Mesenchymal stem cell (in vitro differentiated cells and primary cell): ENCODE results near the gene CCDC40.
A peak's percentile ranks its signal among the peaks of the same experiment; 100 is the strongest.

Experiments
- DNase-seq: peaks from one replicate; pipeline ENCODE4 v3.0.0-alpha.2; 2013
- H2AFZ ChIP-seq: one replicate; pipeline ENCODE4 v1.6.1; 2013; ENCODE audit warnings: low read depth, mild to moderate bottlenecking, control low read depth, inconsistent platforms, low read length, moderate library complexity
- H2AK5ac ChIP-seq: 2 replicates; pipeline ENCODE4 v1.6.1; 2013; ENCODE audit warnings: low read length, moderate library complexity, mild to moderate bottlenecking, inconsistent platforms; ENCODE audit not compliant: severe bottlenecking
- H2BK120ac ChIP-seq: one replicate; pipeline ENCODE4 v1.6.1; 2013; ENCODE audit warnings: low read depth, mild to moderate bottlenecking, inconsistent platforms, low read length, moderate library complexity
- H2BK12ac ChIP-seq, 2 experiments: one replicate each; pipeline ENCODE4 v1.6.1; 2013; ENCODE audit warnings: inconsistent platforms in 2 of 2, low read length in 2 of 2, mild to moderate bottlenecking in 2 of 2, moderate library complexity in 2 of 2, control low read depth in 1 of 2
- H2BK15ac ChIP-seq: one replicate; pipeline ENCODE4 v1.6.1; 2013; ENCODE audit warnings: mild to moderate bottlenecking, low read depth, inconsistent platforms; ENCODE audit not compliant: poor library complexity, severe bottlenecking
- H2BK5ac ChIP-seq: 2 replicates; pipeline ENCODE4 v1.6.1; 2013; ENCODE audit warnings: low read depth, mild to moderate bottlenecking, low read length, control low read depth, inconsistent platforms; ENCODE audit not compliant: poor library complexity, severe bottlenecking
- H3K14ac ChIP-seq, 2 experiments: one replicate each; pipeline ENCODE4 v1.6.1; 2013; ENCODE audit warnings: inconsistent platforms in 2 of 2, low read length in 2 of 2, control low read depth in 1 of 2, mild to moderate bottlenecking in 1 of 2, moderate library complexity in 1 of 2
- H3K18ac ChIP-seq, 2 experiments: one replicate each; pipeline ENCODE4 v1.6.1; 2013; ENCODE audit warnings: inconsistent platforms in 2 of 2, low read length in 2 of 2, control low read depth in 1 of 2, low read depth in 1 of 2, mild to moderate bottlenecking in 1 of 2
- H3K23ac ChIP-seq, 2 experiments: one replicate each; pipeline ENCODE4 v1.6.1; 2013; ENCODE audit warnings: inconsistent platforms in 2 of 2, low read length in 2 of 2, mild to moderate bottlenecking in 2 of 2, moderate library complexity in 2 of 2, control low read depth in 1 of 2
- H3K27ac ChIP-seq: 2 replicates; pipeline ENCODE4 v1.5.1; 2013; ENCODE audit warnings: mild to moderate bottlenecking, moderate library complexity, low read length, control low read depth, inconsistent platforms; ENCODE audit not compliant: poor library complexity, severe bottlenecking
- H3K27me3 ChIP-seq, 2 experiments: 2 replicates each; pipeline versions ENCODE4 v1.6.1 to v1.7.0; 2013; ENCODE audit warnings: low read length in 2 of 2, mild to moderate bottlenecking in 2 of 2, moderate library complexity in 2 of 2, control low read depth in 1 of 2, inconsistent platforms in 1 of 2; ENCODE audit not compliant: control insufficient read depth in 1 of 2, insufficient read depth in 1 of 2
- H3K36me3 ChIP-seq, 2 experiments: 2 replicates each; pipeline versions ENCODE4 v1.6.1 to v1.7.0; 2013; ENCODE audit warnings: low read length in 2 of 2, control low read depth in 1 of 2, inconsistent platforms in 1 of 2, low read depth in 1 of 2, mild to moderate bottlenecking in 1 of 2; ENCODE audit not compliant: insufficient read depth in 2 of 2, control insufficient read depth in 1 of 2
- H3K4ac ChIP-seq, 2 experiments: one replicate each; pipeline ENCODE4 v1.6.1; 2013; ENCODE audit warnings: inconsistent platforms in 2 of 2, low read length in 2 of 2, mild to moderate bottlenecking in 2 of 2, moderate library complexity in 2 of 2, control low read depth in 1 of 2, low read depth in 1 of 2
- H3K4me1 ChIP-seq: 2 replicates; pipeline ENCODE4 v1.6.1; 2013; ENCODE audit warnings: low read depth, low read length, control low read depth; ENCODE audit not compliant: control insufficient read depth, insufficient read depth
- H3K4me2 ChIP-seq: 2 replicates; pipeline ENCODE4 v1.6.1; 2013; ENCODE audit warnings: low read length, mild to moderate bottlenecking, inconsistent platforms; ENCODE audit not compliant: poor library complexity, severe bottlenecking
- H3K4me3 ChIP-seq, 2 experiments: 2 replicates each; pipeline versions ENCODE4 v1.5.1 to v1.7.0; 2013; ENCODE audit warnings: low read length in 2 of 2, mild to moderate bottlenecking in 2 of 2, control low read depth in 1 of 2, low read depth in 1 of 2; ENCODE audit not compliant: insufficient read depth in 1 of 2
- H3K79me1 ChIP-seq: replicated peaks from 2 replicates; pipeline ENCODE4 v1.6.1; 2013; ENCODE audit warnings: mild to moderate bottlenecking, control low read depth, low read length, inconsistent platforms; ENCODE audit not compliant: poor library complexity, severe bottlenecking
- H3K9ac ChIP-seq: 2 replicates; pipeline ENCODE4 v1.7.0; 2013; ENCODE audit warnings: mild to moderate bottlenecking, low read length, moderate library complexity
- H3K9me3 ChIP-seq: 2 replicates; pipeline ENCODE4 v1.7.0; 2013; ENCODE audit warnings: mild to moderate bottlenecking, low read length; ENCODE audit not compliant: control insufficient read depth
- H4K8ac ChIP-seq: one replicate; pipeline ENCODE4 v1.6.1; 2013; ENCODE audit warnings: inconsistent platforms, mild to moderate bottlenecking, low read length, moderate library complexity
- H4K91ac ChIP-seq: one replicate; pipeline ENCODE4 v1.6.1; 2013; ENCODE audit warnings: mild to moderate bottlenecking, low read length, inconsistent platforms
- WGBS: methylation state at CpG from one replicate; pipeline ENCODE4 v1.1.7; 2013; ENCODE audit warnings: mixed read lengths; 5-methylcytosine and 5-hydroxymethylcytosine counted together

The CCDC40 gene

GRCh38 chr17:80070375-80071115 lies 34.1 kb downstream of the CCDC40 start:
- H3K4me3 ChIP-seq, result peak overlapping the region in 1 of 2 experiments; percentile 76
- peak overlapping the region in 1 of 2 experiments; percentile 36 for H3K14ac ChIP-seq
- no peak overlapping the region for H3K4me2 ChIP-seq
- H3K36me3 ChIP-seq, result no peaks in the 10 kb centered on the region
- H3K4me1 ChIP-seq, result peaks cover 4% of the 10 kb centered on the region
- H2BK5ac ChIP-seq, result no peak overlapping the region
- no peaks in the 10 kb centered on the region for H3K79me1 ChIP-seq
- peak overlapping the region; percentile 91 for H3K9ac ChIP-seq
- H2BK120ac ChIP-seq, result no peak overlapping the region
- no peak overlapping the region for H4K91ac ChIP-seq
- H3K27me3 ChIP-seq, result no peaks in the 10 kb centered on the region
- H3K4ac ChIP-seq, result no peak overlapping the region
- no peak for DNase-seq
- H2AFZ ChIP-seq, result no peak overlapping the region
- H2BK12ac ChIP-seq, result no peak overlapping the region
- H3K18ac ChIP-seq, result no peak overlapping the region
- H3K9me3 ChIP-seq, result no peaks in the 10 kb centered on the region
- no peak overlapping the region for H2AK5ac ChIP-seq
- 96% methylated on average over 14 of the region's 15 CpGs for WGBS
- H3K27ac ChIP-seq, result no peak overlapping the region
- no peak overlapping the region for H3K23ac ChIP-seq
- H4K8ac ChIP-seq, result no peak overlapping the region
- no peak overlapping the region for H2BK15ac ChIP-seq

GRCh38 chr17:80071116-80071841 lies 34.8 kb downstream of the CCDC40 start:
- H2BK15ac ChIP-seq, result peak overlapping the region; percentile 38
- H2BK120ac ChIP-seq, result no peak overlapping the region
- peak overlapping the region; percentile 27 for H4K8ac ChIP-seq
- no peak overlapping the region for H3K23ac ChIP-seq
- no peak overlapping the region for H3K4ac ChIP-seq
- H2AFZ ChIP-seq, result no peak overlapping the region
- no peaks in the 10 kb centered on the region for H3K36me3 ChIP-seq
- peak overlapping the region in 1 of 2 experiments; percentile 26 for H3K14ac ChIP-seq
- no peak overlapping the region for H2BK5ac ChIP-seq
- WGBS, result 87% methylated on average over 18 of the region's 20 CpGs
- peak overlapping the region in 1 of 2 experiments; percentile 76 for H3K4me3 ChIP-seq
- no peak overlapping the region for H3K4me2 ChIP-seq
- H3K27me3 ChIP-seq, result no peaks in the 10 kb centered on the region
- H4K91ac ChIP-seq, result peak overlapping the region; percentile 35
- peak overlapping the region; percentile 91 for H3K9ac ChIP-seq
- no peaks in the 10 kb centered on the region for H3K79me1 ChIP-seq
- peak overlapping the region in 1 of 2 experiments; percentile 55 for H3K18ac ChIP-seq
- H3K4me1 ChIP-seq, result peaks cover 4% of the 10 kb centered on the region
- H2AK5ac ChIP-seq, result no peak overlapping the region
- no peak overlapping the region for H3K27ac ChIP-seq
- no peaks in the 10 kb centered on the region for H3K9me3 ChIP-seq
- H2BK12ac ChIP-seq, result peak overlapping the region in 1 of 2 experiments; percentile 45
- no peak for DNase-seq

- no peak overlapping the region for H2BK120ac ChIP-seq
- no peak overlapping the region for H2AFZ ChIP-seq
- 96% methylated on average over 5 of the region's 6 CpGs for WGBS
- peaks cover 4% of the 10 kb centered on the region for H3K4me1 ChIP-seq
- no peak for DNase-seq
- H3K9me3 ChIP-seq, result no peaks in the 10 kb centered on the region
- no peak overlapping the region for H3K27ac ChIP-seq
- H3K18ac ChIP-seq, result no peak overlapping the region
- H3K36me3 ChIP-seq, result no peaks in the 10 kb centered on the region
- no peaks in the 10 kb centered on the region for H3K27me3 ChIP-seq
- no peak overlapping the region for H3K9ac ChIP-seq
- H3K23ac ChIP-seq, result no peak overlapping the region
- H4K91ac ChIP-seq, result no peak overlapping the region
- H4K8ac ChIP-seq, result no peak overlapping the region
- H2BK12ac ChIP-seq, result no peak overlapping the region
- no peak overlapping the region for H3K4ac ChIP-seq
- no peak overlapping the region for H2BK5ac ChIP-seq
- H3K4me2 ChIP-seq, result no peak overlapping the region
- H3K4me3 ChIP-seq, result no peak overlapping the region
- no peak overlapping the region for H2BK15ac ChIP-seq
- no peak overlapping the region for H2AK5ac ChIP-seq
- H3K79me1 ChIP-seq, result no peaks in the 10 kb centered on the region
- H3K14ac ChIP-seq, result no peak overlapping the region
Observed at GRCh38 chr17:80072410-80072809, 36.0 kb downstream of the CCDC40 start.

GRCh38 chr17:80080081-80080480 lies 43.6 kb downstream of the CCDC40 start:
- Histone ChIP-seq H3K36me3 (no peaks in the 10 kb centered on the region), H3K27ac (no peak overlapping the region), H2BK12ac (no peak overlapping the region), H2AFZ (no peak overlapping the region), H2BK120ac (no peak overlapping the region), H4K91ac (no peak overlapping the region), H3K27me3 (peaks cover 0 to 9% of the 10 kb centered on the region in 2 experiments), H3K23ac (no peak overlapping the region), H3K4me2 (no peak overlapping the region), H3K4ac (no peak overlapping the region), H3K9ac (no peak overlapping the region), H3K4me1 (peaks cover 5% of the 10 kb centered on the region), H3K9me3 (no peaks in the 10 kb centered on the region), H2BK5ac (no peak overlapping the region), H4K8ac (no peak overlapping the region), H3K4me3 (no peak overlapping the region), H2BK15ac (no peak overlapping the region), H2AK5ac (no peak overlapping the region), H3K79me1 (no peaks in the 10 kb centered on the region), H3K18ac (no peak overlapping the region), H3K14ac (no peak overlapping the region)
- no peak for DNase-seq
- WGBS, result 88% methylated on average over 5 of the region's 6 CpGs
